Activated T-cell treated with anti-CD3 and anti-CD28 coated beads for 1 hour (primary cell): ENCODE results near the gene POU1F1.
"Not testable (repeated sequence)": the region's sequence is repeated elsewhere in the genome, so short reads cannot be mapped to it uniquely, and the experiment has no call there.

Experiments
- DNase-seq: peaks from one replicate; pipeline ENCODE4 v3.0.0-alpha.2; 2020; ENCODE audit warnings: low read depth

POU1F1 gene

GRCh38 chr3:87276484-87276883 lies at the start of gene POU1F1:
Gene POU1F1, minus strand, starts transcription at chr3:87276584. Its CDS starts 122 bp downstream, at chr3:87276462.
- no peak for DNase-seq

- no peak for DNase-seq
Measured at GRCh38 chr3:87324609-87325008, 48.2 kb upstream of the POU1F1 start.

GRCh38 chr3:87320756-87321626 lies 44.6 kb upstream of the POU1F1 start:
- no peak for DNase-seq

GRCh38 chr3:87318617-87319021 lies 42.2 kb upstream of the POU1F1 start:
- DNase-seq, result no peak

GRCh38 chr3:87317779-87318178 lies 41.4 kb upstream of the POU1F1 start:
- no peak for DNase-seq

DNA sequence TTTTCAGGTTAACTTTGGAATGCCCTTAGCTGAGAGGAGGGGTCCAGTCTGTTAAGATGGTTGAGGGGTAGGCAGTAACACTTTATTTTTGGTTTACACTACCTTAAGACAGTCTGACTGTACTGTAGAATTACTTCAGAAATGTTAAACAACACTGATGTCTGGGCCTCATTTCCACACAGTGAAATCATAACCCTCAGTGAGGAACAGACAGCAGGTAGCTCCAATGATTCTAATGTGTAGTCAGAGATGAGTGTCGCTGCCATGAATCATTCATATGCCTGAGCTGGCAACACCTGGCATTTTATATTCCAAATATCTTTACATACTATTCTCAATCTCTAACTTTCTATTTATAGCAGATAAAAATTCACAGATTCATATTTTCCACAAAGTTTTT lies 37.3 kb upstream of the POU1F1 start:
- DNase-seq, result no peak

DNA sequence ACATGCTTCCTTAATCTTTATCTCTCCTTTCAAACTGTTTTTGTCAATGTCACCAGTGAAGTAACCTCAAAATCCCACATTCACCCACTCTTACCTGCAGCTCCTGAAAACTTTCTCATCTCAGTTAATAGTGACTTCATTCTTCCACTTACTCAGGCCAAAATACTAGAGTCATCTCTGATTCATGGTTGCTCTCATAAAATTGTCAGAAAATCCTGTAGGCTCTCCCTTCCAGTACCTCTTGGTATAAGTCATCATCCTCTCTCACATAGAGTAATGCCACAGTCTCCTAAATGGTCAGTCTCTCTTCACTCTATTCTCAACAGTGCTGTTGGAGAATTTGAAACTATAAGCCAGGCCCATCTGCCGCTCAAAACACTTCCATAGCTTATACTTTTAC lies 34.9 kb upstream of the POU1F1 start:
- no peak for DNase-seq

- DNase-seq, result no peak
Measured at GRCh38 chr3:87309601-87310000, 33.2 kb upstream of the POU1F1 start.

DNA sequence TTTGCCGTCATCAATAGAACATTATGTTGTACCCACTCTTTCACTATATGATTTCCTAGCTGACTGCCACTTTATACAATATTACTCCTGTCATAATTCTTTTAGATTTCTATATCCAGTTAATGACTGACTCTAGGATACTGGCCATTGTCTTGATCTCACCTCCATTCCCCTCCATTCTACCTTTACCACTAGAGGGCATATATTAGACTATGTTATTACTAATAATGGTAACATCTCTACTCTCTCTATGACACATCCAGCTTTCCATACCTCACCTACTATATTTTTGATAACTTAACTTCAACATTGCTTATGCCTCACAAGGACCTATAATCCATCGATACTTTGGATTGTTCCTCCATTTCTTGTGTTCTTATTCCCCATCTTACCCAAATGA lies 31.4 kb upstream of the POU1F1 start:
- no peak for DNase-seq

DNA sequence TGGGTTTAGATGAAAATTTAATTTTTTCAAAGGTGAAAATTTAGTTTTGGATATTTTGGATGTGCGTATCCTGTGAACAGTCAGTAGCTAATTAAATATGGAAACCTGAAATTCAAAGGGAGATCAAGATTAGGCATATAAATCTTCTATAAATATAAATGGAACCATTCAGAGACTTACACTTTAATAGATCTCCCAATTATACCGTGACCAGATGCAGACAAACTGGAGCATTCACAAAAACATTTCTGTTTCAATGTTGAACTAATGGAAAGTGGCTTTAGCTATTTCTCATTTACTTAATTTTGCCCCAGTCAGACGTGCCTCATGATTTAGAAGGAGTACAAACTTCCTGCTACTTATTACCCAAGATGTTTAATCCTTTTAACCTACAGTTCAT lies 29.1 kb upstream of the POU1F1 start:
- DNase-seq, result no peak

DNA sequence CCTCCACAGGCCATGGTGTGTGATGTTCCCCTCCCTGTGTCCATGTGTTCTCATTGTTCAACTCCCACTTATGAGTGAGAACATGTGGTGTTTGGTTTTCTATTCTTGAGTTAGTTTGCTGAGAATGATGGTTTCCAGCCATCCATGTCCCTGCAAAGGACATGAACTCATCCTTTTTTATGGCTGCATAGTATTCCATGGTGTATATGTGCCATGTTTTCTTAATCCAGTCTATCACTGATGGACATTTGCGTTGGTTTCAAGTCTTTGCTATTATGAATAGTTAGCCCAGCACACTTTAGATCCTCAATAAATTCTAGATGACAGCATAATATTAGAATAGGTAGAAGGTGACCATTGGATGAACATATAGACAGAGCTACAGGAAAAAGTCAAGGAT lies 28.6 kb upstream of the POU1F1 start:
- DNase-seq, result not testable (repeated sequence)

- DNase-seq, result no peak
Measured at GRCh38 chr3:87298111-87298718, 21.8 kb upstream of the POU1F1 start.

DNA sequence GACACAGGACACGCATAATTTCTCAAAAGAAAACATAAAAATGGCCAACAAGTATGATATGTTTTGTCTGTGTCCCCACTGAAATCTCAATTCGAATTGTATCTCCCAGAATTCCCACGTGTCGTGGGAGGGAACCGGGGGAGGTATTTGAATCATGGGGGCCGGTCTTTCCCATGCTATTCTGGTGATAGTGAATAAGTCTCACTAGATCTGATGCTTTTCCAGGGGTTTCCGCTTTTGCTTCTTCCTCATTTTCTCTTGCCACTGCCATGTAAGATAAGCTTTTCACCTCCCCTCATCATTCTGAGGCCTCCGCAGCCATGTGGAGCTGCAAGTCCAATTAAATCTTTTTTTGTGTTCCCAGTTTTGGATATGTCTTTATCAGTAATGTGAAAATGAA lies 12.1 kb upstream of the POU1F1 start:
- DNase-seq, result no peak

DNA sequence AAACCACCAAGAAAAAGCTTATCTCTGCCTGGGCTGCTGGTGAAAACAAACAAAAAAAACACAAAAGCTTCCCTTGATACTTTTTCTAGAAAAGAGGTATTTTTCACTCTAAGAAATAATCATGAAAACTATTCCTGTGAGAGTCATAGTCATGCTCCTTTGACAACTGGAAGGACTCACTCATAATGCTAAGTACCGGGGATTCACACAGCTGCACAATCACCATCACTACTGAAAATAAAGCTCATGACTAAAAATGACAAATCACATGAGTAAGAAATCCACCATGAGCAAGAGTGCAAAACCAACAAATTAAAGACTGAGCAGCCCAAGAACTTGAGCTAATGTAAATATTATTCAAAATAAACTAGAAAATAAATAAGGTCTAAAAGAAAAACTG lies 10.6 kb upstream of the POU1F1 start:
- no peak for DNase-seq

DNA sequence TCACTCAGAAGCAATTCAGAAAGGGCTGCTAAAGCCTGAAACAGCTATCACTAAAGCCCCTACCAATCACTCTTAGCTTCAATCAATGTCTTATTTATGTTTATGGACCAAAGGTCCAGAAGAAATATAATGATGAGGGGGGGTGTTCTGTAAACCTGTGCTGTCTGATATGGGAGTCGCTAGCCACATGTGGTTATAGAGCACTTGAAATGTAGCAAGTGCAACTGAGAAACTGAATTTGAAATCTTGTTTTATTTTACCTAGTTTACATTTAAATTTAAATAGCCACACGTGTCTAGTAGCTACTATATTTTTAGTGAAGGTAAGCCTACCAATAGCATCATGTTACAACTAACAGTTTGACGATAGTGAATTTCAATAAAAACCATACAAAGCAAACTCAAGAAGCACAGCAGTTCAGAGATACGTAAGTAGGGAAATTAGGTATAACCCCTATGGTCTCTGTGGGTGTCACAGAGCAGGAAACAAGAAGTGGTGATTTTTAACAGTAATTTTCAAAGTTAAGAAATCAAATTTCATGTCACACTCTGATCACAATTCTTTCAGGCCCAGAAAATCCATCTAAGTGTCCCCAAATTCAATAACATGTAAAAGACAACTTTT lies 3.6 kb downstream of the POU1F1 start:
- no peak for DNase-seq

DNA sequence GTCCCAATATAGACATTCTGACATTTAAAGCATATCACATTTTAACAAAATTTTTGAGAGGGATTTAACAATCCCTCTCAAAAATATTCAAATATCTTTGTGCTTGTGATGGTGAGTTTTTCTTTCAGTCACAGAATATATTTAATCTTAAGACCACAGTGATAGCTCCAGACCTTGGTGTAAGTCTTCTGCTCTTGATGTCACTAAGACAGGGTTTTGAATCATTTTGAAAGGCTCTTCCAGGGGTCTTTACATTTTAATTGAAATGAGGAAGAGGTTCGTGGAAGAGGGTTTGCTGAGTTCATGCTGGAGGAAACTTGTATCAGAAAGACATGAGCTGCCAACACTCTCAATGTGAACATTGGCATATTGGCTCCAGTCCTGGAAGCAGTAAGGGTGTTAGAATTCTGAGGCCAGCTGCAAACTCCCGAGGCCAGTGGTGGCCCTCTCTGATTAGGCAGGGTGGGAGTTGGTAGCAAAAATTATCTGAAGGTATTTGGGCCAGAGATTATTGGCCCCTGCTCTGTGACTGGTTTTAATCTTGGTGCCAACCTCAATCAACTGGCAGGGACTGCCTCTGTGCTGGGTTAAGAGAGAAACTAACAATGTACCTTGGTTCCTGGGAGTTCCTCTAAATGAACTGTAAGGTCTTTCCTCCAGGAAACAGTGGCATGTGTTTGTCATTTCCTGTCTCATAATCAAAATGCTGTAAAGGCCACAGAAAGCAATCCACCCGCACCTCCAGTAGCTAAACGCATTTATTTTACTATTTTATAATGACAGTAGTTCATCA lies 5.3 kb downstream of the POU1F1 start:
- no peak for DNase-seq

DNA sequence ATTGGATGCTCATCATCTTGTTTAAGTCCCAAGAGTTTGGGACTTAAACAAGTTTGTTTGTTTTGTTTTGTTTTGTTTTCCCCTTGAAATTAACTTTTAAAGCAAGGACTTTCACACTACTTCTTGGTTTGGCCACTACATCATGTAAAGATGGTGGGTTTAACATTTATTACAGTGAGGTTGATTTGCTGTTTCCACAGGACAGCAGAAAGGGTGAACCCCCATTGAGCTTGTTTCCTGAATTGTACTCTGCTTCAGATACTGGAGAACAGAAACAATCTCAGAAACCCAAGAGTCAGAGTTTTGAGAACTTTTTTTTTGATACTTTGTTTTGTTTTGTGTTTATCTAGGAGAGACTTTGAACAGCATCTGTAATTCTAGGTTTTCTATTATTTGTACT lies 6.7 kb downstream of the POU1F1 start:
- no peak for DNase-seq

- DNase-seq, result no peak
Measured at GRCh38 chr3:87268646-87269211, 7.7 kb downstream of the POU1F1 start.

GRCh38 chr3:87267953-87268645 lies 8.3 kb downstream of the POU1F1 start:
- no peak for DNase-seq

GRCh38 chr3:87261925-87262324 lies 14.5 kb downstream of the POU1F1 start:
- no peak for DNase-seq

- peak; percentile 21 for DNase-seq
Measured at GRCh38 chr3:87260270-87260669, 16.1 kb downstream of the POU1F1 start.
